SH-SY5Y (cell line): ENCODE data around the gene COG7.

Experiments
- GATA2 ChIP-seq: IDR thresholded peaks from 2 replicates; pipeline ENCODE4 v1.6.1; 2011; ENCODE audit warnings: mild to moderate bottlenecking, low read depth, low read length
- GATA3 ChIP-seq: IDR thresholded peaks from 2 replicates; pipeline ENCODE4 v1.6.1; 2011; ENCODE audit warnings: low read depth, mild to moderate bottlenecking, low read length, moderate library complexity

Gene COG7

GRCh38 chr16:23384878-23385277, 68.1 kb downstream of the COG7 start:
- no peak for TF ChIP-seq GATA3
- TF ChIP-seq GATA2: no peak

GRCh38 chr16:23383881-23384280, 69.1 kb downstream of the COG7 start:
- TF ChIP-seq GATA3 (no peak), GATA2 (no peak)

GRCh38 chr16:23382279-23382678, 70.7 kb downstream of the COG7 start:
- TF ChIP-seq GATA2 (no peak), GATA3 (no peak)

GRCh38 chr16:23380501-23380951, 72.5 kb downstream of the COG7 start:
- TF ChIP-seq GATA3 (no peak), GATA2 (no peak)

DNA sequence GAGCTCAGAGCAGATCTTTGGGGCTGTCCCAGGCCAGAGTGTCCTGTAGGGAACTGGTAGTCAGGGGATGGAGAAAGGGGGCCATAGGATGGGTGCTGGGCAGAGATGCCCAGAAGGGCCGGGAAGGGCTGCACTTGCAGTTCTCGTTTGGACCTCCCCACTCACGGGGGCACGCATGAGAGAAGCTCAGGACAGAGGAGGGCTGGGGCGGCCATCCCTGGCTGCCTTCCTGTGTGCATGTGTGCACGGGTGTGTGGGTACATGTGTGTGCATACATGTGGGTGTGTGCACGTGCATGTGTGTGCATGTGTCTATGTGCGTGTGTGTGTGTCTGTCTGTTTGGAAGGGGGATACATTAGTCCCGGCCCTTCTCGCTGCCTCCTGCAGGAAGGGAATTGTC, 73.3 kb downstream of the COG7 start:
- no peak for TF ChIP-seq GATA3
- no peak for TF ChIP-seq GATA2

- TF ChIP-seq GATA3: no peak
- TF ChIP-seq GATA2: no peak
Measured at GRCh38 chr16:23378921-23379320, 74.1 kb downstream of the COG7 start.

- TF ChIP-seq GATA2 (no peak), GATA3 (no peak)
Measured at GRCh38 chr16:23378256-23378655, 74.7 kb downstream of the COG7 start.

DNA sequence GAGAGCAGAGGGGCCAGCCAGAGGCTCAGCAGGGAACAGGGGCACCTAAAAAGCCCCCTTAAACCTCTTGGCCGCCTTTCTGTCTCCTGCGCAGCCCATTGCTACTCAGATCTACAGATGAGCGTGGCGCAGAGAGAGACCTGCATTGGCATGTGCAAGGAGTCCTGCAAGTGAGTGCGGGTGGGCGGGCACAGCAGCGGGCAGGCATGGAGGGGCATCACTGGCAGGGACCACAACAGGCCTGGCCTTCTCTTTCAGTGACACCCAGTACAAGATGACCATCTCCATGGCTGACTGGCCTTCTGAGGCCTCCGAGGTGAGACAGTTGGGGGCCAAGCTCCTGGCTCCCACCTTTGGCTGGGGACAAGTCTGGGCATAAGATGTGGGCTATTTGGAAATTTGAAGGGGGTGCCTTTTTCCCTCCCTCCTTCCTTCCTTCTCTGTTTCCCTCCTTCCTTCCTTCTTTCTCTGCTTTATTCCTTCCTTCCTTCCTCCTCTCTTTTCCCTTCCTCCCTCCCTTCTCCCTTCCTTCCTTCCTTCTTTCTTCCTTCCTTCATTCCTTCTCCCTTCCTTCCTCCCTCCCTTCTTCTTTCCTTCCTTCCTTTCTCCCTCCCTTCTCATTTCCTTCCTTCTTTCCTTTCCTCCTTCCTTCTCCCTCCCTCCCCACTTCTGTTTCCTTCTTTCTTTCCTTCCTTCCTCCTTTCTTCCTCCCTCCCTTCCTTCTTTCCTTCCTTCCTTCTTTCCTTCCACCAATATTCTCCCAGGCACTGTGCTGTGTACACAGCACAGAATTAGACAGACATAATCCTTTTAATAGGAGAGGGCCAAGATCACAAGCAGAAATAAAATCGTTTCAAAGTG, 75.7 kb downstream of the COG7 start:
- TF ChIP-seq GATA2 (no peak), GATA3 (no peak)

GRCh38 chr16:23375643-23376042, 77.3 kb downstream of the COG7 start:
- no peak for TF ChIP-seq GATA2
- no peak for TF ChIP-seq GATA3

DNA sequence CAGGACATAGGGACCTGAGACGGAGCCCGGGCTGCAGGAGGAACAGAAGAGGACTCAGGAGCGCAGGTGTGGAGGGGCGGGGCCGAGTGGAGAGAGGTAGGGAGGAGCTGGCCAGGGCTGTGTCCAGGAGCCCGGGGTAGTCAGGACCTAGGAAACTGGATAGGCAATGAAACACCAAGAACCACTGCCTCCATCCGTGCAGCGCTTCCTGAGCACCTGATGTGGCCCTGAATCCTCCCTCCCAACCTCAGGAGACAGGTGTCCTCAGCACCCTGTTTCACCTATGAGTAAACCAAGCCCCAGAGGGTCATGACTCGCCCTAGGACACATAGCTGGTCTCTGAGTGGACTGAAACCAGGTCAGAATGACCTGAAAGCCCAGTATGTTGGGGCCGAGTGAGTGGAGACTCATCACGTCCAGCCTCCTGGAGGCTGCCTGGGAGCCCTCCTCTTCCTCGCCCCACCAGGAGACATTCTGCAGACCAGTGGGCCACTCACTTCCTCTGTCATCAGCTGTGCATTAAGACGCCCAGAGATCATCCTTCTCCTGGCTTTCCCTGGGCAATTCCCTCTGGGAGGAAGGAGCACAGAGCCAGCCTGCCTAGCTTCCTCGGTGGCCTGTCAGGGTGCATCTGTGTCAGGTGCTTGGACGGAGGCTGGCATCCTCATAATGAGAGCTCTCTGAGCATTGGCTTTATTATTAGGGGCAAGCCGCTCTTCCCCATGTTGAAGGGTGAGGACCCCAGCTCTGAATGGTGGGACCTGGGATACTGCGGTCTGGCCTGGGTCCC, 78.1 kb downstream of the COG7 start:
- TF ChIP-seq GATA2 (no peak), GATA3 (no peak)

DNA sequence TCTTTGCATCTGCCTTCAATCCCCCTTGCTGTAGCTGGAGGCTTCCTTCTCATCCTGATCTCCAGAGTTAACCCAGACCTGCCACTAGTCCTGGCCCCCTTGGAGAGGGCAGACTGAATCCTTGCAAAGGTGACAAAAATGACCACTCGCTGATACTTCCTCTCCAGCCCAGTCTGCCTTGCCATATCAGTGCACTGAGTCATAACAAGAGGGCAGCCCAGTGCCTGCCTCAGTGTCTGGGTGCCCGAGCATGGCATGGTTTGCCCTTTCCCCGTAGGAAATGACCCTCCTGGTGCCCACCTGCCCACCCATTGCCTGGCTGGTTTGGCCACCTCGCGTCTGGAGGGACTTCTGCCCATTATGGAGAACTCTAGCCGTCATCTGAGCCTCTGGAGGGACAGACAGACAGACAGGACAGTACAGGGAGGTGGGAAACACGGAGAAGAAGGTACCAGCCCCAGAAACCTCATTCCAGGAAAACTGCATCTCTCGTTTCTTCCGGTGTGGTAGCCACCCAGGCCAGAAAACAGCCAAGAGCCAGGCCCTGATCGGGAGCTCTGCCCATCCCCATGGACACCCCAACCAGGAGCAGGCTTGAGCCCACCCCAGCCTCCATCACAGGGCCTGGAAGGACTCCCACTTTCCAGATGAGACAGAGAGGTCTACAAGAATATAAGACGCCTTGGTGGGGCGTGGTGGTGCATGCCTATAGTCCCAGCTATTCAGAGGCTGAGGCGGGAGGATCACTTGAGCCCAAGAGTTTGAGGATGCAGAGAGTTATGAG, 79.4 kb downstream of the COG7 start:
- no peak for TF ChIP-seq GATA2
- TF ChIP-seq GATA3: no peak

DNA sequence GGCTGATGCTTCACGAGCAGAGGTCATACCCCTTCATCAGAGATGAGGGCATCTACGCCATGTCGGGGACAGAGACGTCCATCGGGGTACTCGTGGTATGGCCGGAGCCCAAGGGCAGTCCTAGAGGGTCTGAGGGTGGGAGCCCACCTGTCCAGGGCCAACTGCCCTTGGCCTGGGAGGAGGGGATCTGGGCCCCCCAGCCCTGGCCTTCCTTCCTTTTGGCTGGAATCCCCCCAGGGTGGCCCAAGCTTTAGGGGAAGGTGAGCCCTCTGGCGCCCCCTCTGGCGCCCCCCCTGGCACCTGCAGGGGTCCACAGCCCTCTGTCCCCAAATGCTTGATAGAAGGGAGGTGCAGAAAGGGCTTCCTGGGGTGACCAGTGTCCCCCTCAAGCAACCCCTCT, 81.6 kb downstream of the COG7 start:
- TF ChIP-seq GATA3 (no peak), GATA2 (no peak)

GRCh38 chr16:23369416-23369815, 83.6 kb downstream of the COG7 start:
- TF ChIP-seq GATA3 (no peak), GATA2 (no peak)

DNA sequence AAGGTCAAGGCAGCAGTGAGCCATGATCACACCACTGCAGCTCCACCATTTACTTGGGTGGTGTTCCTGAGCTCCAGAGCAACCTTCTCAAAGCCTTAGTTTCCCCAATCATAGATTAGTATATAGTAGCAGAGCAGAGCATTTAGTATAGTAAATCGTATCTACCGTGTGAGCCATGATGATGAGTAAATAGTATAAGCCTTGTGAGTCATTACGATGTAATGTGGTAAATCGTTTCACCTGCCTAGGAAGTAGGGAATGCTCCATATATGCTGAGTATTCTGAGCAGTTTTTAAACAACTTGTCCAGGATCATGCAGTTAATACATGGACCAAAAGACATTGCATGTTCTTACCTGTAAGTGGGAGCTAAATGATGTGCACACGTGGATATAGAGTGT, 84.5 kb downstream of the COG7 start:
- TF ChIP-seq GATA3 (no peak), GATA2 (no peak)

DNA sequence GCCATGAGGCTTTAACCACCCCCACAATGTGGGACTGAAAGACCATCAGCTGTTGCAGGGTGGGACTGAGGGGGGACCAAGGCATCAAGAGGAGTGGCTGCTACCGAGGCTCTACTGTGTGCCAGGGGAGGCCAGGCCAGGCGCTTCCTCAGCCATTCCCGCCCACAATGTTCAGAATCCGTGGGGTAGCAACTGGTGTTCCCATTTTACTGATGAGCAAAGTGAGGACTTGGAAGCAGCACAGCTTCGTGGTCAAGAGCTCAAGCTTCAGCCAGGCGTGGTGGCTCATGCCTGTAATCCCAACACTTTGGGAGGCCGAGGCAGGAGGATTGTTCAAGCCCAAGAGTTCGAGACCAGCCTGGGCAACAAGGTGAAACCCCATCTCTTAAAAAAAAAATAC, 85.0 kb downstream of the COG7 start:
- TF ChIP-seq GATA2: no peak
- no peak for TF ChIP-seq GATA3
